D721Med (cell line): ENCODE results near the gene ZCCHC2.

Source experiments
- DNase-seq: peaks from one replicate; pipeline ENCODE4 v3.0.0; 2011; ENCODE audit warnings: low spot score; ENCODE audit not compliant: insufficient read length
- FAIRE-seq: peaks from 2 replicates; lab custom pipeline; 2011; peaks lifted over from hg19 to GRCh38; lab: Jason Lieb, UNC
- TF ChIP-seq, protein P1 (sequence below): IDR thresholded peaks from 2 replicates; pipeline ENCODE4 v1.5.1; 2012; ENCODE audit warnings: mild to moderate bottlenecking, control low read depth; ENCODE audit not compliant: insufficient read depth; ENCODE audit errors: missing control alignments

The ZCCHC2 gene

GRCh38 chr18:62499263-62499650 lies 23.6 kb upstream of the ZCCHC2 start:
- FAIRE-seq, result no peak
- DNase-seq, result no peak
- TF ChIP-seq, protein P1, sequence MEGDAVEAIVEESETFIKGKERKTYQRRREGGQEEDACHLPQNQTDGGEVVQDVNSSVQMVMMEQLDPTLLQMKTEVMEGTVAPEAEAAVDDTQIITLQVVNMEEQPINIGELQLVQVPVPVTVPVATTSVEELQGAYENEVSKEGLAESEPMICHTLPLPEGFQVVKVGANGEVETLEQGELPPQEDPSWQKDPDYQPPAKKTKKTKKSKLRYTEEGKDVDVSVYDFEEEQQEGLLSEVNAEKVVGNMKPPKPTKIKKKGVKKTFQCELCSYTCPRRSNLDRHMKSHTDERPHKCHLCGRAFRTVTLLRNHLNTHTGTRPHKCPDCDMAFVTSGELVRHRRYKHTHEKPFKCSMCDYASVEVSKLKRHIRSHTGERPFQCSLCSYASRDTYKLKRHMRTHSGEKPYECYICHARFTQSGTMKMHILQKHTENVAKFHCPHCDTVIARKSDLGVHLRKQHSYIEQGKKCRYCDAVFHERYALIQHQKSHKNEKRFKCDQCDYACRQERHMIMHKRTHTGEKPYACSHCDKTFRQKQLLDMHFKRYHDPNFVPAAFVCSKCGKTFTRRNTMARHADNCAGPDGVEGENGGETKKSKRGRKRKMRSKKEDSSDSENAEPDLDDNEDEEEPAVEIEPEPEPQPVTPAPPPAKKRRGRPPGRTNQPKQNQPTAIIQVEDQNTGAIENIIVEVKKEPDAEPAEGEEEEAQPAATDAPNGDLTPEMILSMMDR, result no peak

DNA sequence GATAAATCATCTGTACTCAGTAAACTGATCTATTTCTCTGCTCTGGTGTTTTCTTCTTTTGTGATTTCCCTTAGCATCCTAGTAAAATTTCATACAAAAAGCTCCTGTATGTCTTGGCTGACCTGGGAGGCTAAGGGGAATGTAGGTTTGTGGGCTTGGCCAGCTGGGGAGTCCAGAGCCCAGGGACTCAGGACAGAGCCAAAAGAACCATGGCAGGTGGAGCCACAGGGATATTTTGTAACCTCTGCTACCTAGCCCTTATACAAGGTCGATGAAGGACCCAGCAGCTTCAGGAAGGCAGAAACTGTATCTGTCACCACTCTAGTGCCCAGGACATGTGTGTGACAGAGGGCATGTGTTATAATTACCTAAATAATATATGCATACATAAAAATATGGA lies 22.7 kb upstream of the ZCCHC2 start:
- TF ChIP-seq, protein P1, result no peak
- FAIRE-seq, result no peak
- no peak for DNase-seq

DNA sequence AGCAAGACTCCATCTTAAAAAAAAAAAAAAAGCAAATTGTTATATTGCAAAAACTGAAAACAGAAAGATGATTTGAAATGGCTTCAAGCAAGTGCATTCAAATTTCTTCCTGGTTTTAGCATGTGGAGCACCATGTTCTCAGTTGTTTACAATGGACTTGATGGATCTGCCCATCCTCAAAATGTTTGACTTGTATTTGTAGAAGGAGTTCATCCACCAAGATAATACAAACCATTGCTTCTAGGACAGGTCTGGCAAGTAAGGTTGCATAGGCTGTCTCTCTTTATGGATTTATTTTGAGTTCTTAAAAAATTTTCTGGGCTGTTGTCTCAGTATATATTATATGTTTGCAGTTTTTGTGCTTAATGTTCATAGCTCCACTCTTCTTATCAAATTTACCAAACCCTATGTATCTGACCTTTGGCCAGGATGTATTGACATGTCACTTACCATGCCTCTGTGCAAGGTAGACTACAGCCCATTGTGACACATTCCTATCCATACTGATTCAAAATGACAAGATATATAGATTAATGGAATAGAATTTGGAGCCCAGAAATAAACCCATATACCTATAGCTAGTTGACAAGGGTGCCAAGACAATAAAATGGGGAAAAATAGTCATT lies 21.7 kb upstream of the ZCCHC2 start:
- DNase-seq (no peak), FAIRE-seq (peak; percentile 93)
- TF ChIP-seq, protein P1, result no peak

GRCh38 chr18:62505669-62506494 lies 16.9 kb upstream of the ZCCHC2 start:
- TF ChIP-seq, protein P1, result no peak
- FAIRE-seq (no peak), DNase-seq (no peak)

DNA sequence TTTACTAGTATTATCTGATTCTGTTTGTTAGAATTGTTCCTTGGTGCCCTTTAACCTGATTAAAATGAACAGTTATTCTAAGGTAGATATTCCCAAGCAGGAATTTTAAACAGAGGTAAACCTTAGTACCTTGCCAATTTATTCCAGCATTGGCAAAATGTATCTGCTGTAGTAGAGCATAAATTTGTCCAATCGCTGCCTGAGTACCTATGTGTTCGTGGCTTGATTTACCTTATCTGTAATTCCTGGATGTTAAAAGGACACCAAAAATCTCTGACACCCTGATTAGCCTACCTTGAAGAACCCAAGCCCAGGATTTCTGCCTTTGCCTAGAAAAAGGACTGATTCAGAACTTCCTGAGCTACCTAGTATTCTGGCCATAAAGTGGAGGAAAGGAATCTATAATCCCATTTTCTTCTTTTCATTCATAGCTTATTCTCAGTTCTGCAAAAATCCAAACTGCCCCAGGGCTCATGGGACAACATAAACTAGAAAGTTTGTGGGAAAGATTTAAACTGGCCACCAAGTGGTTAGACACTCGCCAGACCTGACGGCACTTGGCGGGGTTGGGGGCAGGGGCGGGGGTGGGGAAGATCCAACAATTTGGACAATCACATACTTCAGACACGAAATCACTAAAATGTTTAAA lies 16.2 kb upstream of the ZCCHC2 start:
- no peak for DNase-seq
- FAIRE-seq, result peak; percentile 93
- TF ChIP-seq, protein P1, result no peak

DNA sequence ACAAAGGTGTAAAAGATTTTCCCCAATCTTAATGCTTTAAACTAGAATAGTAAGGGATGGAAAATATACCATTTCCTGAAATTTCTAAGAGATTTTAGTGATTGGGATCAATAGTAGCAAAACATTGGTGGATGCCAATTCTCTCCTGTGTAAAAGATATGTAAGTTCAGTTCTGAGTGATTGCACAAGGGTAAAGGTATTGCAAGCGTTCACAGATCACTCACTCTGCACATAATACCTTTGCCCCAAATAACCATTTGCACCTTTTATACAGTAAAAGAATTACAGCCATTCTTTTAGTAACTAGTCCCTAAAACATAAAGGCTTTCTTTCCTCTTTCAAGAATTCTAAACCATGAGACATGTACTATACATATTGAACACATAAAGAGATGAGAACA lies 13.0 kb upstream of the ZCCHC2 start:
- TF ChIP-seq, protein P1, result no peak
- no peak for DNase-seq
- peak; percentile 96 for FAIRE-seq
